Measurements from ENCODE around the gene RACK1.

DNA sequence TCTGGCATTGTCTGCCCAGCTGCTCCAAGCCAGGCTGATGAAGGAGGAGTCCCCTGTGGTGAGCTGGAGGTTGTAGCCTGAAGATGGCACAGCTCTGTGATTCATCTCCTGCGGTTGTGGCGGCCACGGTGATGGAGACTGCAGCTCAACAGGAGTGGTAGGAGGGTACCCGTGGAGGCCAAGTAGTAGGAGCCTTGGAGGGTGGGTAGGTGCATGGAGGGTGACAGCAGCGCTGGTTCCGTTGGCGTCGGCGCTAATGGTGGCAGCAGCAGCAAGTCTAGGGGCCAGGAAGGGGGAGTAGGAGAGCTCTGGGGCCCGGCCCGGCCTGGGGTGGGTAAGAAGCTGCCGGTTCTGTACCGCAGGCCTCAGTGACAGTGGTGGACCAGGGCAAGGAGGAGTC lies 39.6 kb upstream of the RACK1 start:
- TF ChIP-seq POLR2AphosphoS5 (IDR thresholded peaks at IDR 0.05) (no peak), POLR2A (IDR thresholded peaks at IDR 0.05) (no peak)
- TF ChIP-seq, protein P1, sequence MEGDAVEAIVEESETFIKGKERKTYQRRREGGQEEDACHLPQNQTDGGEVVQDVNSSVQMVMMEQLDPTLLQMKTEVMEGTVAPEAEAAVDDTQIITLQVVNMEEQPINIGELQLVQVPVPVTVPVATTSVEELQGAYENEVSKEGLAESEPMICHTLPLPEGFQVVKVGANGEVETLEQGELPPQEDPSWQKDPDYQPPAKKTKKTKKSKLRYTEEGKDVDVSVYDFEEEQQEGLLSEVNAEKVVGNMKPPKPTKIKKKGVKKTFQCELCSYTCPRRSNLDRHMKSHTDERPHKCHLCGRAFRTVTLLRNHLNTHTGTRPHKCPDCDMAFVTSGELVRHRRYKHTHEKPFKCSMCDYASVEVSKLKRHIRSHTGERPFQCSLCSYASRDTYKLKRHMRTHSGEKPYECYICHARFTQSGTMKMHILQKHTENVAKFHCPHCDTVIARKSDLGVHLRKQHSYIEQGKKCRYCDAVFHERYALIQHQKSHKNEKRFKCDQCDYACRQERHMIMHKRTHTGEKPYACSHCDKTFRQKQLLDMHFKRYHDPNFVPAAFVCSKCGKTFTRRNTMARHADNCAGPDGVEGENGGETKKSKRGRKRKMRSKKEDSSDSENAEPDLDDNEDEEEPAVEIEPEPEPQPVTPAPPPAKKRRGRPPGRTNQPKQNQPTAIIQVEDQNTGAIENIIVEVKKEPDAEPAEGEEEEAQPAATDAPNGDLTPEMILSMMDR (IDR thresholded peaks at IDR 0.05) = no peak
